GM21423 (cell line): ENCODE data around the gene GREB1.

ENCODE experiments used
- ATAC-seq: cut with Tn5 transposase; IDR thresholded peaks from one replicate; pipeline ENCODE4 v1.9.1; 2021; ENCODE audit warnings: mild to moderate bottlenecking, moderate library complexity; ENCODE audit not compliant: unreplicated experiment

GREB1 gene

GRCh38 chr2:11539317-11540147 is 5.7 kb downstream of the GREB1 start:
- no peak for ATAC-seq

- ATAC-seq, result no peak
Observed at GRCh38 chr2:11540148-11540995, 6.5 kb downstream of the GREB1 start.

- ATAC-seq, result no peak
Observed at GRCh38 chr2:11540996-11541692, 7.3 kb downstream of the GREB1 start.

GRCh38 chr2:11541693-11542274 is 7.9 kb downstream of the GREB1 start:
- ATAC-seq, result no peak

- ATAC-seq, result no peak
Observed at GRCh38 chr2:11542275-11542819, 8.5 kb downstream of the GREB1 start.

- ATAC-seq, result no peak
Observed at GRCh38 chr2:11543337-11544216, 9.7 kb downstream of the GREB1 start.

GRCh38 chr2:11546072-11546471 is 12.2 kb downstream of the GREB1 start:
- no peak for ATAC-seq

GRCh38 chr2:11547912-11548497 is 14.2 kb downstream of the GREB1 start:
- no peak for ATAC-seq

GRCh38 chr2:11550302-11550701 is 16.5 kb downstream of the GREB1 start:
- ATAC-seq, result no peak

- no peak for ATAC-seq
Observed at GRCh38 chr2:11550901-11551568, 17.2 kb downstream of the GREB1 start.

GRCh38 chr2:11551569-11552259 is 17.9 kb downstream of the GREB1 start:
- no peak for ATAC-seq

GRCh38 chr2:11552260-11552638 is 18.4 kb downstream of the GREB1 start:
- ATAC-seq, result no peak

GRCh38 chr2:11553661-11554398 is 20.0 kb downstream of the GREB1 start:
- ATAC-seq, result peak; percentile 8

- ATAC-seq, result peak; percentile 56
Observed at GRCh38 chr2:11554399-11554716, 20.5 kb downstream of the GREB1 start.

- no peak for ATAC-seq
Observed at GRCh38 chr2:11556101-11556806, 22.4 kb downstream of the GREB1 start.

GRCh38 chr2:11558214-11558886 is 24.5 kb downstream of the GREB1 start:
- no peak for ATAC-seq
